SK-N-SH treated with all-trans-retinoic acid at 6 μM for 48 hours (cell line): ENCODE data around the gene ADAMTSL1.
A peak's percentile ranks its signal among the peaks of the same experiment; 100 is the strongest.

Experiments used
- ATAC-seq: fragments of 200-7000 bp; cut with Tn5 transposase; 3 replicates; pipeline ENCODE4 v1.9.1; 2020; ENCODE audit warnings: mild to moderate bottlenecking, moderate library complexity
- ARNTL ChIP-seq: fragments of 450-650 bp; formaldehyde crosslinking; IDR thresholded peaks from 2 replicates; pipeline ENCODE4 v1.5.0; 2020; ENCODE audit warnings: low read depth, mild to moderate bottlenecking, moderate library complexity, borderline replicate concordance
- BACH2 ChIP-seq: fragments of 250-450 bp; sonication (Bioruptor Pico); IDR thresholded peaks from 2 replicates; pipeline ENCODE4 v1.9.0; 2021; ENCODE audit warnings: mild to moderate bottlenecking, borderline replicate concordance
- CREB5 ChIP-seq: fragments of 250-450 bp; sonication (Bioruptor Pico); IDR thresholded peaks from 2 replicates; pipeline ENCODE4 v1.5.1; 2020; ENCODE audit warnings: low read depth, mild to moderate bottlenecking, moderate library complexity
- CSDC2 ChIP-seq: fragments of 250-450 bp; sonication (Bioruptor Pico); IDR thresholded peaks from 2 replicates; pipeline ENCODE4 v1.5.0; 2020; ENCODE audit warnings: mild to moderate bottlenecking, moderate library complexity
- CSRNP3 ChIP-seq: fragments of 250-450 bp; sonication (Bioruptor Pico); IDR thresholded peaks from 2 replicates; pipeline ENCODE4 v1.5.1; 2021; ENCODE audit warnings: mild to moderate bottlenecking, moderate library complexity
- ESRRG ChIP-seq: fragments of 250-450 bp; sonication (Bioruptor Pico); IDR thresholded peaks from 2 replicates; pipeline ENCODE4 v1.6.1; 2021; ENCODE audit warnings: mild to moderate bottlenecking
- ISL1 ChIP-seq: fragments of 250-450 bp; sonication (Bioruptor Pico); IDR thresholded peaks from 2 replicates; pipeline ENCODE4 v2.1.2; 2022; ENCODE audit warnings: mild to moderate bottlenecking, moderate library complexity
- OSR1 ChIP-seq: fragments of 250-450 bp; sonication (Bioruptor Pico); IDR thresholded peaks from 2 replicates; pipeline ENCODE4 v1.8.0; 2022; ENCODE audit warnings: moderate library complexity, mild to moderate bottlenecking, inconsistent platforms
- PATZ1 ChIP-seq: fragments of 250-450 bp; sonication (Bioruptor Pico); IDR thresholded peaks from 2 replicates; pipeline ENCODE4 v1.8.0; 2020; ENCODE audit warnings: mild to moderate bottlenecking, moderate library complexity, borderline replicate concordance
- POU6F1 ChIP-seq: fragments of 250-450 bp; sonication (Bioruptor Pico); IDR thresholded peaks from 2 replicates; pipeline ENCODE4 v1.8.0; 2021; ENCODE audit warnings: low read depth, mild to moderate bottlenecking, moderate library complexity, borderline replicate concordance
- PPARA ChIP-seq: fragments of 250-450 bp; sonication (Bioruptor Pico); IDR thresholded peaks from 2 replicates; pipeline ENCODE4 v1.5.0; 2020; ENCODE audit warnings: mild to moderate bottlenecking, borderline replicate concordance
- RARB ChIP-seq: fragments of 250-450 bp; sonication (Bioruptor Pico); IDR thresholded peaks from 2 replicates; pipeline ENCODE4 v1.8.0; 2021; ENCODE audit warnings: mild to moderate bottlenecking, moderate library complexity
- SNAI2 ChIP-seq: fragments of 250-450 bp; sonication (Bioruptor Pico); IDR thresholded peaks from 2 replicates; pipeline ENCODE4 v1.5.0; 2020; ENCODE audit warnings: mild to moderate bottlenecking, moderate library complexity
- TCF4 ChIP-seq: fragments of 250-450 bp; sonication (Bioruptor Pico); IDR thresholded peaks from 2 replicates; pipeline ENCODE4 v1.8.0; 2021; ENCODE audit warnings: mild to moderate bottlenecking, moderate library complexity, borderline replicate concordance
- TOX ChIP-seq: fragments of 250-450 bp; sonication (Bioruptor Pico); IDR thresholded peaks from 2 replicates; pipeline ENCODE4 v1.8.0; 2021; ENCODE audit warnings: mild to moderate bottlenecking, moderate library complexity, borderline replicate concordance
- TSHZ2 ChIP-seq: fragments of 250-450 bp; sonication (Bioruptor Pico); IDR thresholded peaks from 2 replicates; pipeline ENCODE4 v1.5.0; 2020; ENCODE audit warnings: mild to moderate bottlenecking, moderate library complexity
- ZC3H10 ChIP-seq: fragments of 250-450 bp; sonication (Bioruptor Pico); IDR thresholded peaks from 2 replicates; pipeline ENCODE4 v1.5.1; 2021; ENCODE audit warnings: mild to moderate bottlenecking, moderate library complexity
- ZFP3 ChIP-seq: fragments of 250-450 bp; sonication (Bioruptor Pico); IDR thresholded peaks from 2 replicates; pipeline ENCODE4 v1.5.0; 2020; ENCODE audit warnings: mild to moderate bottlenecking, moderate library complexity
- ZFP30 ChIP-seq: fragments of 450-650 bp; formaldehyde crosslinking; IDR thresholded peaks from 2 replicates; pipeline ENCODE4 v1.5.0; 2022; ENCODE audit warnings: mild to moderate bottlenecking, moderate library complexity
- ZNF70 ChIP-seq: fragments of 450-650 bp; formaldehyde crosslinking; IDR thresholded peaks from 2 replicates; pipeline ENCODE4 v1.5.0; 2020; ENCODE audit warnings: mild to moderate bottlenecking, moderate library complexity
- ZNF8 ChIP-seq: fragments of 450-650 bp; formaldehyde crosslinking; IDR thresholded peaks from 2 replicates; pipeline ENCODE4 v1.5.0; 2020; ENCODE audit warnings: mild to moderate bottlenecking, moderate library complexity

ADAMTSL1 gene

GRCh38 chr9:18472435-18472834 lies 1.5 kb upstream of the ADAMTSL1 start:
- ATAC-seq = no peak
- TF ChIP-seq PATZ1 = no peak

- no peak for ATAC-seq
- TF ChIP-seq ZC3H10 (CRISPR knock-in tag) (no peak), PPARA (CRISPR knock-in tag) (no peak), CSDC2 (CRISPR knock-in tag) (no peak), ZNF8 (CRISPR knock-in tag) (no peak), BACH2 (CRISPR knock-in tag) (no peak)
These were observed 1.1 kb upstream of the ADAMTSL1 start for GRCh38 chr9:18472841-18473251.

GRCh38 chr9:18474783-18475182 lies 830 bp downstream of the ADAMTSL1 start:
- peak; percentile 38 for ATAC-seq
- TF ChIP-seq ESRRG (CRISPR knock-in tag) (no peak), BACH2 (CRISPR knock-in tag) (no peak), ARNTL (CRISPR knock-in tag) (no peak), POU6F1 (CRISPR knock-in tag) (no peak), CSDC2 (CRISPR knock-in tag) (no peak), TCF4 (no peak), TOX (CRISPR knock-in tag) (no peak), CREB5 (CRISPR knock-in tag) (no peak), SNAI2 (CRISPR knock-in tag) (no peak), PPARA (CRISPR knock-in tag) (no peak), ZFP30 (CRISPR knock-in tag) (no peak), ISL1 (CRISPR knock-in tag) (no peak), RARB (CRISPR knock-in tag) (no peak), CSRNP3 (CRISPR knock-in tag) (no peak), ZNF70 (CRISPR knock-in tag) (no peak), ZNF8 (CRISPR knock-in tag) (no peak), ZC3H10 (CRISPR knock-in tag) (no peak), OSR1 (no peak), ZFP3 (no peak), TSHZ2 (CRISPR knock-in tag) (no peak)
